Activated CD4-positive, alpha-beta memory T cell treated with anti-CD3 and anti-CD28 coated beads for 36 hours (primary cell): ENCODE data around the gene DUSP18. TPM values are rescaled to one million over a fixed set of nuclear protein-coding genes. Genes with fewer than 3 reads are reported as not detected.
"Not testable (repeated sequence)": the region's sequence is repeated elsewhere in the genome, so short reads cannot be mapped to it uniquely, and the experiment has no call there.

Source experiments
- CTCF ChIA-PET: fragments of 350-600 bp; sonication (Branson Sonifier 250); formaldehyde crosslinking; loops from one replicate; lab custom pipeline; 2021; ENCODE audit warnings: antibody characterized with exemption, inconsistent platforms; lab: Charles Lee
- POLR2A ChIA-PET: fragments of 350-600 bp; sonication (Branson Sonifier 250); formaldehyde crosslinking; loops from one replicate; lab custom pipeline; 2021; ENCODE audit warnings: antibody characterized with exemption; lab: Charles Lee
- DNase-seq: peaks from one replicate; pipeline ENCODE4 v3.0.0-alpha.2; 2020
- H3K27ac Mint-ChIP-seq: one replicate; pipeline ENCODE4 v1.8.0; 2021; ENCODE audit warnings: mixed read lengths
- H3K27me3 Mint-ChIP-seq: one replicate; pipeline ENCODE4 v1.8.0; 2021; ENCODE audit warnings: mixed read lengths
- H3K36me3 Mint-ChIP-seq: one replicate; pipeline ENCODE4 v1.8.0; 2021; ENCODE audit warnings: mixed read lengths
- H3K4me1 Mint-ChIP-seq: one replicate; pipeline ENCODE4 v1.8.0; 2021; ENCODE audit warnings: low read depth, mixed read lengths
- H3K4me3 Mint-ChIP-seq: one replicate; pipeline ENCODE4 v1.8.0; 2021; ENCODE audit warnings: mild to moderate bottlenecking, mixed read lengths
- H3K9me3 Mint-ChIP-seq: one replicate; pipeline ENCODE4 v1.8.0; 2021; ENCODE audit warnings: mixed read lengths
- intact Hi-C: fragments of 100-400 bp; cut with micrococcal nuclease; formaldehyde crosslinking; loops from one replicate; pipeline ENCODE4 v1.15.1; 2023
- total RNA-seq, 2 experiments: library from RNA; stranded (reverse); gene quantifications; one replicate each; pipeline ENCODE4 v1.2.3, GENCODE V29; 2021

Gene DUSP18
- 10 to 100 TPM in 1 of 2 experiments, 1 to 10 TPM in 1; 9.2 to 10.6 TPM for total RNA-seq

GRCh38 chr22:30667494-30668385 is at the start of gene DUSP18:
Gene DUSP18 (minus strand): TSS chr22:30667875. CDS start chr22:30664003, 3,872 bp downstream.
- H3K9me3 Mint-ChIP-seq: no peaks in the 10 kb centered on the region
- ChIA-PET POLR2A (interaction anchor here (1.0 to 1.3 kb wide), 4 partner anchors 18 to 66 kb away, joined by 3 to 4 read pairs (median 4); partner anchors contain the start of gene SLC35E4), CTCF (interaction anchor here (0.7 to 3.6 kb wide), 6 partner anchors 18 to 252 kb away, joined by 3 to 30 read pairs (median 4); partner anchors contain the start of gene SLC35E4)
- peaks cover 21% of the 10 kb centered on the region for H3K4me1 Mint-ChIP-seq
- intact Hi-C loops: loop anchor here (1.0 to 2.0 kb wide), 3 partner anchors 18 to 77 kb away; no protein-coding TSS in a partner anchor
- peaks cover 3% of the 10 kb centered on the region for H3K27me3 Mint-ChIP-seq
- peaks cover 10% of the 10 kb centered on the region for H3K36me3 Mint-ChIP-seq
- peak within 1 kb of the TSS; percentile 96 for H3K4me3 Mint-ChIP-seq
- DNase-seq: peak; percentile 97
- peak within 1 kb of the TSS; percentile 62 for H3K27ac Mint-ChIP-seq

- CTCF ChIA-PET: no interaction called here
- intact Hi-C loops: no loop called here
- Mint-ChIP-seq H3K27me3 (no peaks in the 10 kb centered on the region), H3K4me1 (peaks cover 13% of the 10 kb centered on the region), H3K27ac (no peak overlapping the region), H3K9me3 (no peaks in the 10 kb centered on the region), H3K4me3 (no peak overlapping the region), H3K36me3 (no peaks in the 10 kb centered on the region)
- no peak for DNase-seq
- POLR2A ChIA-PET: no interaction called here
Measured at GRCh38 chr22:30714062-30714461, 46.4 kb upstream of the DUSP18 start.

DNA sequence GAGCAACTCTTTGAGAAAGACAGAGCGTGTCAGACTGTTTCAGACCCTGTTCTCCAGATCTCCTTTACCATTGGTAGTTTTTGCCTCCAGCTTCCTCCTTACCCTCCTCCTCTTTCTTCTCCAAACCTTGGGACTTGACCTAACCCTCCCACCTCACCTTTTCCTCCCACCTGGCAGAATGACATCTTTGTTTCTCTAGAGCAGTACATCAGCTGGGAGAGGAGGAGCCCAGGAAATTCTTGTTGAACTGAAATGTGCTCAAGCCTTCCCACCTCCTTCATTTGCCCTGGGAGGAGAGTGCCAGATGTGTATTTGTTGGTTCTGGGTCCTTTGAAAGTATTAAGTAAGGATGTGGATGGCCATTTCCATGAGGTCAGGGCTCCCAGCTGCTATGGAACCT is 44.4 kb upstream of the DUSP18 start:
- Mint-ChIP-seq H3K4me3 (no peak overlapping the region), H3K4me1 (peaks cover 5% of the 10 kb centered on the region), H3K36me3 (no peaks in the 10 kb centered on the region), H3K27ac (no peak overlapping the region), H3K9me3 (no peaks in the 10 kb centered on the region), H3K27me3 (no peaks in the 10 kb centered on the region)
- intact Hi-C loops: no loop called here
- POLR2A ChIA-PET: no interaction called here
- CTCF ChIA-PET: interaction anchor here (0.7 kb wide), 1 partner anchor 21 kb away, joined by 3 read pairs; no protein-coding TSS in a partner anchor
- no peak for DNase-seq

DNA sequence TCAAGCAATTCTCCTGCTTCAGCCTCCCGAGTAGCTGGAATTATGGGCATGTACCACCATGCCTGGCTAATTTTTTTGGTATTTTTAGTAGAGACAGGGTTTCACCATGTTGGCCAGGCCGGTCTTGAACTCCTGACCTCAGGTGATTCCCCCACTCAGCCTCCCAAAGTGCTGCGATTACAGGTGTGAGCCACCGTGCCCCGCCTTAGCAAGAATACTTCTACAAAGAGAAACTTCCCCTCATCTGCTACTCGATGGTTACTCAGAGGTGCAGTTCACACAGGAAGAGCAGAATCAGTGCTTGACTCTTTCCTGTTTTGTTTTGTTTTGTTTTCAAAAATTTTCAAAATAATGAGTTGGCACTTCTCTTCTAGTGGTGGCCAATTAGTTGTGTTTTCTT is 42.3 kb upstream of the DUSP18 start:
- H3K36me3 Mint-ChIP-seq, POLR2A ChIA-PET, H3K27me3 Mint-ChIP-seq, H3K4me3 Mint-ChIP-seq, H3K9me3 Mint-ChIP-seq, H3K27ac Mint-ChIP-seq: not testable (repeated sequence)
- CTCF ChIA-PET: interaction anchor here (1.8 kb wide), 1 partner anchor 45 kb away, joined by 7 read pairs; no protein-coding TSS in a partner anchor
- DNase-seq: peak; percentile 42
- intact Hi-C loops: loop anchor here (5.0 kb wide), 1 partner anchor 63 kb away; no protein-coding TSS in a partner anchor
- H3K4me1 Mint-ChIP-seq: peaks cover 22% of the 10 kb centered on the region

- CTCF ChIA-PET: interaction anchor here (1.9 to 3.7 kb wide), 2 partner anchors 49 to 71 kb away, joined by 10 to 12 read pairs; partner anchors contain the start of gene SLC35E4
- POLR2A ChIA-PET: interaction anchor here (0.8 to 1.2 kb wide), 3 partner anchors 12 to 36 kb away, joined by 3 to 4 read pairs (median 3); partner anchors contain the start of gene OSBP2
- Mint-ChIP-seq H3K27me3 (no peaks in the 10 kb centered on the region), H3K9me3 (no peaks in the 10 kb centered on the region), H3K4me1 (peaks cover 23% of the 10 kb centered on the region), H3K4me3 (no peak overlapping the region), H3K36me3 (no peaks in the 10 kb centered on the region), H3K27ac (peak overlapping the region; percentile 57)
- peak; percentile 56 for DNase-seq
- intact Hi-C loops: loop anchor here (1.0 to 5.0 kb wide), 3 partner anchors 36 to 72 kb away; no protein-coding TSS in a partner anchor
Measured at GRCh38 chr22:30705710-30706651, 38.3 kb upstream of the DUSP18 start.

DNA sequence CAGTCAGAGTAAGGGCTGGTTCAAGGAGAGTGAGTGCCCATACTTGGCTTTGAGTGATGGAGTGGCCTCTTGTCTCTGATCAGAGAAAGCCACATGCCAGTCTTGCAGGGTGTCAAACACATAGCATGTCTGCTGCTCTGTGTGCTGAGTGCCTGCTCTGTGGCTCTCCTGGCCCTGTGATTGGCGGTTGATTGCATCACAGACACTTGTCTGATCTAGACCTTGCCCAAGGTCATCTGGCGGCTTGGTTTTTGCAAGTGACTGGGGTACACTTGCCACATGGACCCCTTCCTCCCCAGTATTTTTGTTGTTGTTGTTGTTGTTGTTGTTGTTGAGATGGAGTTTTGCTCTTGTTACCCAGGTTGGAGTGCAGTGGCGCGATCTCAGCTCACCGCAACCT is 37.3 kb upstream of the DUSP18 start:
- peaks cover 20% of the 10 kb centered on the region for H3K4me1 Mint-ChIP-seq
- H3K9me3 Mint-ChIP-seq: no peaks in the 10 kb centered on the region
- no peak overlapping the region for H3K27ac Mint-ChIP-seq
- intact Hi-C loops: loop anchor here (5.0 kb wide), 1 partner anchor 58 kb away; no protein-coding TSS in a partner anchor
- DNase-seq: no peak
- H3K4me3 Mint-ChIP-seq: no peak overlapping the region
- no peaks in the 10 kb centered on the region for H3K36me3 Mint-ChIP-seq
- H3K27me3 Mint-ChIP-seq: no peaks in the 10 kb centered on the region
- CTCF ChIA-PET: interaction anchor here (1.9 to 3.7 kb wide), 2 partner anchors 50 to 70 kb away, joined by 10 to 12 read pairs; partner anchors contain the start of gene SLC35E4
- POLR2A ChIA-PET: interaction anchor here (0.6 to 1.2 kb wide), 2 partner anchors 11 to 904 kb away, joined by 3 read pairs; partner anchors contain the start of gene OSBP2

GRCh38 chr22:30702856-30703255 is 35.2 kb upstream of the DUSP18 start:
- CTCF ChIA-PET: interaction anchor here (0.6 kb wide), 2 partner anchors 13 to 349 kb away, joined by 3 to 4 read pairs; no protein-coding TSS in a partner anchor
- no peaks in the 10 kb centered on the region for H3K9me3 Mint-ChIP-seq
- no peak overlapping the region for H3K27ac Mint-ChIP-seq
- intact Hi-C loops: no loop called here
- POLR2A ChIA-PET: interaction anchor here (0.8 kb wide), 1 partner anchor 169 kb away, joined by 3 read pairs; no protein-coding TSS in a partner anchor
- no peak for DNase-seq
- H3K4me3 Mint-ChIP-seq: no peak overlapping the region
- no peaks in the 10 kb centered on the region for H3K36me3 Mint-ChIP-seq
- no peaks in the 10 kb centered on the region for H3K27me3 Mint-ChIP-seq
- H3K4me1 Mint-ChIP-seq: peaks cover 18% of the 10 kb centered on the region

DNA sequence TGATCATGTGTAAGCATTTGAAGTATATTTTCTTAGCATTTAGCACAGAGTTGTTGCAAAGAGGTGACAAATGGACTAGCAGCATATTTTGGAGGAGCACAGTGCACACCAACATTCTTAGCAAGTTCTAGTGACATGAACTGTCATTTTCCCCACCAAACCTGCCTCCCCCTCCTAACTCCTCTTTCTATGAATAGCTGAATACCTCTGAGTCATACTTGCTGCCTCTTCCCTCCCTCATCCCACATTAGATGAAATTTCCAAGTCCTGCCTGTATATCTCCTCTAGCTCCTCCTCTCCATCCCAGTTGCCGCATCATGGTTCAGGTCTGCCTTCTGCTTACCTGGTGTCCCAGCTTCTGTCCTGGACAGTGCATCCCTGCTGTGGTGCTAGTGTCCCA is 34.2 kb upstream of the DUSP18 start:
- intact Hi-C loops: no loop called here
- ChIA-PET CTCF (interaction anchor here (1.8 kb wide), 1 partner anchor 53 kb away, joined by 5 read pairs; no protein-coding TSS in a partner anchor), POLR2A (no interaction called here)
- DNase-seq: no peak
- H3K4me3 Mint-ChIP-seq: no peak overlapping the region
- no peaks in the 10 kb centered on the region for H3K9me3 Mint-ChIP-seq
- no peaks in the 10 kb centered on the region for H3K27me3 Mint-ChIP-seq
- no peaks in the 10 kb centered on the region for H3K36me3 Mint-ChIP-seq
- peaks cover 18% of the 10 kb centered on the region for H3K4me1 Mint-ChIP-seq
- H3K27ac Mint-ChIP-seq: no peak overlapping the region

- DNase-seq: no peak
- peaks cover 7% of the 10 kb centered on the region for H3K27me3 Mint-ChIP-seq
- no peak overlapping the region for H3K4me3 Mint-ChIP-seq
- H3K27ac Mint-ChIP-seq: no peak overlapping the region
- ChIA-PET CTCF (no interaction called here), POLR2A (no interaction called here)
- H3K4me1 Mint-ChIP-seq: peaks cover 16% of the 10 kb centered on the region
- no peaks in the 10 kb centered on the region for H3K36me3 Mint-ChIP-seq
- no peaks in the 10 kb centered on the region for H3K9me3 Mint-ChIP-seq
- intact Hi-C loops: no loop called here
Measured at GRCh38 chr22:30697975-30698374, 30.3 kb upstream of the DUSP18 start.

DNA sequence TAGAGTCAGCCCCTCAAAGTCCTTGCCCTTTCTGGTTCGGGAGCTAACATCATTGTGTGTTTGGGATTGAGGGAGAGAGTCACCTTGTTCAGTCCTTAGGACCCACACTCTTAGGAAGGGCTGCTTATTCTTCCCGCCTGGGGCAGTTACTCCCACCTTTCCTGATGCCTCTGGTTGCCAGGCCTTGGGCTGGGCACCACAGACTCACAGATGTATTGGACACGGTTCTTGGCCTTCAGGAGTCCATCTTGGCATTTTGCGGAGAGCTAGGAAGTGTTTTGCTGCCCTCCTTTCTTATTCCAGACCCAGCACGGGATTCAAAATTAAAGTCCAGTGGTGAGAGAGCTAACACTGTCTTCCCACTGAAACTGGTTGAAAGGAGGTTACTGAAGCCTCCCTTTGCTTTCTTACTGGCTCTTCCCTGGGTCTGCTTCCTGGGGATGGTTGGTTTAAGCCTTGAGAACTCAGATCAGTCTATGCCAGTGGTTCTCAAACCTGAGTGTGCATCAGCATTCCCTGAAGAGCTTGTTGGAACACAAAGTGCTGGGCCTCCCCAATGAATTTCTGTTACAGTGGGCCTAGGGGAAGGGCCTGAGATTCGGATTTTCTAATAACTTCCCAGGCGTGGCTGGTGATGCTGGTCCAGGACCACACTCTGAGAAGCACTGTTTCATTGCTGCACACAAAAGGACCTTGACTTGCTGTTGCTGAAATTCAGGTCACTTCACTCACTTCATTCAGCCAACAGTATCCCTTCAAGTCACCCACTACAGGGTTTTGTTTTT is 28.4 kb upstream of the DUSP18 start:
- no peak overlapping the region for H3K27ac Mint-ChIP-seq
- H3K27me3 Mint-ChIP-seq: peaks cover 7% of the 10 kb centered on the region
- POLR2A ChIA-PET: interaction anchor here (1.0 kb wide), 1 partner anchor 10 kb away, joined by 3 read pairs; no protein-coding TSS in a partner anchor
- intact Hi-C loops: no loop called here
- no peaks in the 10 kb centered on the region for H3K9me3 Mint-ChIP-seq
- DNase-seq: no peak
- peaks cover 16% of the 10 kb centered on the region for H3K4me1 Mint-ChIP-seq
- peak overlapping the region; percentile 59 for H3K4me3 Mint-ChIP-seq
- H3K36me3 Mint-ChIP-seq: no peaks in the 10 kb centered on the region
- CTCF ChIA-PET: interaction anchor here (1.8 kb wide), 1 partner anchor 47 kb away, joined by 8 read pairs; no protein-coding TSS in a partner anchor
